PC-3 (cell line): ENCODE results near the gene WHRN.

Experiments
- CTCF ChIP-seq: fragments of 300-600 bp; sonication (generic); conservative IDR thresholded peaks from 2 replicates; pipeline ENCODE4 v1.5.1; 2017; ENCODE audit warnings: antibody characterized with exemption, low read depth, mild to moderate bottlenecking, low read length
- EZH2 ChIP-seq: fragments of 300-600 bp; sonication (generic); IDR thresholded peaks from one replicate; pipeline ENCODE4 v1.6.1; 2017; ENCODE audit warnings: antibody characterized with exemption, mild to moderate bottlenecking, low read length; ENCODE audit not compliant: unreplicated experiment
- EZH2phosphoT487 ChIP-seq: fragments of 300-600 bp; sonication (generic); IDR thresholded peaks from 2 replicates; pipeline ENCODE4 v1.6.1; 2018; ENCODE audit warnings: mild to moderate bottlenecking, antibody characterized with exemption, low read length, borderline replicate concordance

GRCh38 chr9:114364134-114365041 lies 140.9 kb downstream of the WHRN start:
- TF ChIP-seq EZH2phosphoT487 (no peak), CTCF (no peak), EZH2 (no peak)
